Kidney (tissue), 14 donors: Measurements from ENCODE around the gene RWDD4. TPM values are rescaled to one million over a fixed set of nuclear protein-coding genes. Genes with fewer than 3 reads are reported as not detected.

ENCODE experiments used
- DNase-seq, 5 donors: peaks; one replicate each; pipeline ENCODE4 v3.0.0-alpha.2; 2013 to 2020
- FAIRE-seq: peaks from 2 replicates; lab custom pipeline; 2012; peaks lifted over from hg19 to GRCh38; lab: Jason Lieb, UNC
- H3K27ac ChIP-seq, 2 donors: one replicate each; pipeline ENCODE4 v1.7.0; 2013; ENCODE audit warnings: low read depth in 2 of 2, low read length in 2 of 2, inconsistent platforms in 1 of 2
- H3K27me3 ChIP-seq: one replicate; pipeline ENCODE4 v1.7.1; 2013; ENCODE audit warnings: low read length, inconsistent platforms; ENCODE audit not compliant: control insufficient read depth, insufficient read depth
- H3K36me3 ChIP-seq, 3 donors: one replicate each; pipeline versions ENCODE4 v1.7.0 to v1.7.1; 2013; ENCODE audit warnings: low read length in 3 of 3, control low read depth in 1 of 3, inconsistent platforms in 1 of 3; ENCODE audit not compliant: insufficient read depth in 3 of 3, control insufficient read depth in 2 of 3
- H3K4me1 ChIP-seq, 3 donors: one replicate each; pipeline versions ENCODE4 v1.7.0 to v1.7.1; 2013; ENCODE audit warnings: low read length in 3 of 3, inconsistent platforms in 1 of 3, low read depth in 1 of 3; ENCODE audit not compliant: control insufficient read depth in 2 of 3, insufficient read depth in 2 of 3
- H3K4me3 ChIP-seq, 3 donors: one replicate each; pipeline versions ENCODE4 v1.7.0 to v1.8.1; 2013; ENCODE audit warnings: low read length in 3 of 3, control low read depth in 1 of 3, inconsistent platforms in 1 of 3
- H3K9ac ChIP-seq, 3 donors: one replicate each; pipeline versions ENCODE4 v1.7.0 to v1.7.1; 2013; ENCODE audit warnings: low read length in 3 of 3, control low read depth in 1 of 3, inconsistent platforms in 1 of 3
- H3K9me3 ChIP-seq, 3 donors: one replicate each; pipeline versions ENCODE4 v1.7.0 to v1.7.1; 2013; ENCODE audit warnings: low read length in 3 of 3, control low read depth in 1 of 3, inconsistent platforms in 1 of 3; ENCODE audit not compliant: control insufficient read depth in 2 of 3, insufficient read depth in 1 of 3
- CTCF ChIP-seq: IDR thresholded peaks from 3 replicates; pipeline ENCODE4 v1.5.1; 2012; ENCODE audit warnings: mild to moderate bottlenecking, moderate library complexity, borderline replicate concordance; ENCODE audit not compliant: insufficient read depth; ENCODE audit errors: extremely low read depth
- intact Hi-C: fragments of 100-400 bp; cut with DNase I; formaldehyde crosslinking; loops from one replicate; pipeline ENCODE4 v1.11.1; 2022
- polyA plus RNA-seq: library from polyadenylated mRNA; stranded (reverse); fragments of 350-450 nt; fragmentation: Illumina TruSeq; extraction: RNeasy Lipid Tissue Mini Kit (QIAGEN cat#74804); gene quantifications from one replicate; pipeline ENCODE4 v1.2.3, GENCODE V29; 2014; ENCODE audit warnings: low read depth, low replicate concordance; ENCODE audit not compliant: insufficient read depth
- total RNA-seq: library from RNA; stranded (reverse); fragmentation: NEBNext Ultra II Directional; extraction: Animal tissue kit (Norgen Biotek cat#: 25700); gene quantifications from one replicate; pipeline ENCODE4 v1.2.1, GENCODE V29; 2021
- donor health status: control.
- donor health status: control.
- donor health status: control.
- donor health status: control.
- donor health status: control.
- donor health status: DM: yes; HTN: yes; CAD: no.
- donor health status: Normal renal cell carcinoma (clear cell type).

Gene RWDD4
- total and polyA plus RNA-seq, 2 donors from 2014 or later: 17.7 to 19.1 TPM

- Histone ChIP-seq H3K36me3 (no peaks in the 10 kb centered on the region), H3K9me3 (no peaks in the 10 kb centered on the region), H3K9ac (no peak overlapping the region), H3K27me3 (no peaks in the 10 kb centered on the region), H3K27ac (no peak overlapping the region), H3K4me3 (no peak overlapping the region), H3K4me1 (no peaks in the 10 kb centered on the region)
- DNase-seq: no peak
- no peak for FAIRE-seq
- TF ChIP-seq CTCF: no peak
- intact Hi-C loops: loop anchor here (10.0 kb wide), 1 partner anchor 127 kb away; no protein-coding TSS in a partner anchor
Measured at GRCh38 chr4:183601381-183601780, 57.6 kb downstream of the RWDD4 start.

- intact Hi-C loops: loop anchor here (10.0 kb wide), 1 partner anchor 125 kb away; no protein-coding TSS in a partner anchor
- FAIRE-seq: no peak
Measured at GRCh38 chr4:183600189-183600685, 58.7 kb downstream of the RWDD4 start.

GRCh38 chr4:183599690-183600089, 59.3 kb downstream of the RWDD4 start:
- FAIRE-seq: no peak
- H3K27ac ChIP-seq: no peak overlapping the region
- H3K9ac ChIP-seq: no peak overlapping the region
- H3K4me1 ChIP-seq: no peaks in the 10 kb centered on the region
- intact Hi-C loops: loop anchor here (10.0 kb wide), 1 partner anchor 125 kb away; no protein-coding TSS in a partner anchor
- H3K27me3 ChIP-seq: no peaks in the 10 kb centered on the region
- no peak for DNase-seq
- H3K36me3 ChIP-seq: no peaks in the 10 kb centered on the region
- no peaks in the 10 kb centered on the region for H3K9me3 ChIP-seq
- no peak overlapping the region for H3K4me3 ChIP-seq
- TF ChIP-seq CTCF: no peak

More at GRCh38 chr4:183600189-183600685, 58.7 kb downstream of the RWDD4 start:
- H3K9me3 ChIP-seq: no peaks in the 10 kb centered on the region
- H3K4me3 ChIP-seq: no peak overlapping the region
- TF ChIP-seq CTCF: no peak
- H3K27me3 ChIP-seq: no peaks in the 10 kb centered on the region
- H3K4me1 ChIP-seq: no peaks in the 10 kb centered on the region
- DNase-seq: no peak
- H3K27ac ChIP-seq: no peak overlapping the region
- H3K9ac ChIP-seq: no peak overlapping the region
- no peaks in the 10 kb centered on the region for H3K36me3 ChIP-seq

- H3K9ac ChIP-seq: no peak overlapping the region
- no peaks in the 10 kb centered on the region for H3K27me3 ChIP-seq
- no peaks in the 10 kb centered on the region for H3K9me3 ChIP-seq
- DNase-seq (no peak), FAIRE-seq (no peak)
- no peak overlapping the region for H3K4me3 ChIP-seq
- no peak for TF ChIP-seq CTCF
- H3K4me1 ChIP-seq: no peaks in the 10 kb centered on the region
- intact Hi-C loops: no loop called here
- no peak overlapping the region for H3K27ac ChIP-seq
- H3K36me3 ChIP-seq: no peaks in the 10 kb centered on the region
Measured at GRCh38 chr4:183599284-183599683, 59.7 kb downstream of the RWDD4 start.
